Astrocyte of the spinal cord (primary cell): ENCODE results near the gene SLC22A14.

Experiments
- DNase-seq: peaks from one replicate; pipeline ENCODE4 v3.0.0; 2011; ENCODE audit warnings: low read depth, low spot score
- H3K4me3 ChIP-seq: 2 replicates; pipeline ENCODE4 v1.5.1; 2011; ENCODE audit warnings: low read depth, mild to moderate bottlenecking, low read length, moderate library complexity
- in situ Hi-C: cut with HindIII; loops from 2 replicates; pipeline ENCODE4 v1.10.0; 2017; ENCODE audit warnings: low sequenced_read_pairs
- TF ChIP-seq, protein P1 (sequence below): IDR thresholded peaks from 2 replicates; pipeline ENCODE4 v1.5.1; 2012; ENCODE audit warnings: low read depth, mild to moderate bottlenecking, low read length, inconsistent platforms

The SLC22A14 gene

DNA sequence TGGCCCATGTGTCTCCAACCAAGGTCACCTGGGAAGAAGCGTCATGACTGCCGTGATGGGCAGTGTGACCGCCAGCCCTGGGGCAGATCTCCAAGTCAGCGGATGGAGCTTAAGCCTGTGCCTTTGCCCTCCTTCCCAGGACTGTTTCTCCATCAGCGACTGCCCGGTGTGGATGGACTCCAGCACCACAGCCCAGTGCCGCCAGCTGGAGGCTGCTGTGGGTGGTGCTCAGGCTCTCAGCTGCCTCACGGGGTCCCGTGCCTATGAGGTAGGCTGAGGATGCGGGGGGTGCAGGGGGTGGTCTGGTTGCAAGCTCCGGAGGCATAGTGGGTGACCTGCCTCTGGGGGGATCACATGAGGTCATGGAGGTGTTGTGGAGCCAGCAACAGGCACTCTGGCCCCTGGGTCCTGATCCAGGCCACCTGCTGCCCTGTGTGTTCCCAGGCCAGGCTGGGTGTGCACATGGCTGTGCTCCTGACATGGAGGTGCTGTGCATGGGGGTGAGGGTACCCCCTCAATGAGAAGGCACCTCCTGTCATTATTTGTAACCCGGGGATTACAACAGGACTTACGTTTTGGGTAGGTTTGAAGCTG is 83.5 kb downstream of the SLC22A14 start:
- TF ChIP-seq, protein P1, sequence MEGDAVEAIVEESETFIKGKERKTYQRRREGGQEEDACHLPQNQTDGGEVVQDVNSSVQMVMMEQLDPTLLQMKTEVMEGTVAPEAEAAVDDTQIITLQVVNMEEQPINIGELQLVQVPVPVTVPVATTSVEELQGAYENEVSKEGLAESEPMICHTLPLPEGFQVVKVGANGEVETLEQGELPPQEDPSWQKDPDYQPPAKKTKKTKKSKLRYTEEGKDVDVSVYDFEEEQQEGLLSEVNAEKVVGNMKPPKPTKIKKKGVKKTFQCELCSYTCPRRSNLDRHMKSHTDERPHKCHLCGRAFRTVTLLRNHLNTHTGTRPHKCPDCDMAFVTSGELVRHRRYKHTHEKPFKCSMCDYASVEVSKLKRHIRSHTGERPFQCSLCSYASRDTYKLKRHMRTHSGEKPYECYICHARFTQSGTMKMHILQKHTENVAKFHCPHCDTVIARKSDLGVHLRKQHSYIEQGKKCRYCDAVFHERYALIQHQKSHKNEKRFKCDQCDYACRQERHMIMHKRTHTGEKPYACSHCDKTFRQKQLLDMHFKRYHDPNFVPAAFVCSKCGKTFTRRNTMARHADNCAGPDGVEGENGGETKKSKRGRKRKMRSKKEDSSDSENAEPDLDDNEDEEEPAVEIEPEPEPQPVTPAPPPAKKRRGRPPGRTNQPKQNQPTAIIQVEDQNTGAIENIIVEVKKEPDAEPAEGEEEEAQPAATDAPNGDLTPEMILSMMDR = no peak
- DNase-seq = no peak
- in situ Hi-C loops = no loop called here
- H3K4me3 ChIP-seq = no peak overlapping the region

DNA sequence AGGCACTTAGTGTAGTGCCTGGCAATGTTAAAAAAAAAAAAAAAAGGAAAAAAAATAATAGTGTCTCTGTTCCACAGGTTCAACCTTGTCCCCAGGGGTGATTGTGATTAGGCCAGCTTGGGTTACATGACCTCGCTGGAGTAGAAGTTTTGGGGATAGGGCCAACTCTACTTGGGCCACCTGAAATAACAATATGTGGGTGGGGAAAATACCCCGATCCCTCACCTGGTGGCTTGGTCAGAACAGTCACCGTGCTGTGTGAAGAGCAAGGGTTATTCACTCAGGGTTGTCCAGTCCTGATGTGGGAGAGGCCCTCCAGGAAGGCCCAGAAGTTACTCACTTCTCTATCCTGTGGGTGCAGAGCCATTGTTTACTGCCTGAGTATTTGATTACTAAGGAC is 84.0 kb downstream of the SLC22A14 start:
- TF ChIP-seq, protein P1 = no peak
- in situ Hi-C loops = no loop called here
- no peak for DNase-seq
- H3K4me3 ChIP-seq = no peak overlapping the region

DNA sequence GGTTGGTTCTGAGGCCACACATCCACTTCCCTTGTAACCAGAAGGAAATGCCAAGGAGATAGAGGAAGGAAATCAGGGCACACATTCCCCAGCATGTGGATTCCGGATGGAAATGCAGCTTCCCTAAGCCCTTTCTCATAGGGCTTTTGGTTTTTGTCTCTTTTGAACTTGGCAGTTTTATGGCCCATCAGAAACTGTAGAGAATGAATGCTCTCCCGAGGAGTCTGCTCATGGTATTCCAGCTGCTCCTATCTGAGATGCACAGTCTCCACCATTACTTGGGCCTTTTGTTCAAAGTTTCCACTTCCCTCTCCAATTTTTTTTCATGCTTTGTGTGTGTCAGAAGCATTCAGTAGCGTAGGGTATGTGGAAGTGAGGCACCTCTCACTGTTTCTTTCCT is 85.7 kb downstream of the SLC22A14 start:
- TF ChIP-seq, protein P1 = no peak
- H3K4me3 ChIP-seq = no peak overlapping the region
- in situ Hi-C loops = no loop called here
- DNase-seq = no peak
